SK-N-MC (cell line): ENCODE results near the gene PBX1.

Experiments used
- EZH2 ChIP-seq: fragments of 200-600 bp; sonication (generic); IDR thresholded peaks from one replicate; pipeline ENCODE4 v1.6.1; 2017; ENCODE audit warnings: antibody characterized with exemption
- FOXP2 ChIP-seq: optimal IDR thresholded peaks from 2 replicates; pipeline ENCODE3; 2011; ENCODE audit warnings: mild to moderate bottlenecking, moderate library complexity; ENCODE audit not compliant: insufficient read depth; ENCODE audit errors: extremely low read length, control extremely low read depth
- POLR2AphosphoS5 ChIP-seq: IDR thresholded peaks from 2 replicates; pipeline ENCODE4 v1.6.1; 2012; ENCODE audit warnings: mild to moderate bottlenecking, low read depth, low read length, borderline replicate concordance

- TF ChIP-seq EZH2 (no peak), POLR2AphosphoS5 (no peak), FOXP2 (no peak)
These were observed 60.2 kb downstream of the PBX1 start for GRCh38 chr1:164619006-164619784.
